Measurements from ENCODE around the gene PSMC5. TPM values are rescaled to one million over a fixed set of nuclear protein-coding genes. Genes with fewer than 3 reads are reported as not detected.

PSMC5 gene
- total RNA-seq, 1 donor from 2014 or later = 116 TPM

DNA sequence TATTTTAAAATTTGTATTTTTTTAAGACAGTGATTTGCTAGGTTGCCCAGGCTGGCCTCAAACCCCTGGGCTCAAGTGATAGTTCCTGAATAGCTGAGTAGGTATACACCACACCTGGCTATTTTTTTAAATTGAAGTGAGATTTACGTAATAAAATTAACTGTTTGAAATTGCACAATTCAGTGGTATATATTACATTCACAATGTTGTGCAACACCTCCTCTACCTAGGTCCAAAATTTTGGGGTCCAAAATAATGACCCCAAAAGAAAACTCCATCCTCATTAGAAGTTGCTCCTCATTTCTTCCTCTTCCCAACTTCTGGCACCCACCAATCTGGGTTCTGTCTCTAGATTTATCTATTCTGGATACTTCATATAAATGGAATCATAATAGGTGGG is 18.3 kb downstream of the PSMC5 start:
- no peak for DNase-seq (ENCODE audit: low read depth)
- H3K27me3 ChIP-seq (ENCODE audit: insufficient read depth, low read length) = no peaks in the 10 kb centered on the region
- no peak overlapping the region for H3K27ac ChIP-seq (ENCODE audit: low read depth, low read length)
- no peaks in the 10 kb centered on the region for H3K36me3 ChIP-seq (ENCODE audit: insufficient read depth, low read length)
- H3K36me3 Mint-ChIP-seq (ENCODE audit: low read depth, unreplicated experiment) = no peaks in the 10 kb centered on the region
- TF ChIP-seq EZH2 (IDR thresholded peaks at IDR 0.05; ENCODE audit: insufficient read depth, low read length) = no peak
- TF ChIP-seq, protein P1, sequence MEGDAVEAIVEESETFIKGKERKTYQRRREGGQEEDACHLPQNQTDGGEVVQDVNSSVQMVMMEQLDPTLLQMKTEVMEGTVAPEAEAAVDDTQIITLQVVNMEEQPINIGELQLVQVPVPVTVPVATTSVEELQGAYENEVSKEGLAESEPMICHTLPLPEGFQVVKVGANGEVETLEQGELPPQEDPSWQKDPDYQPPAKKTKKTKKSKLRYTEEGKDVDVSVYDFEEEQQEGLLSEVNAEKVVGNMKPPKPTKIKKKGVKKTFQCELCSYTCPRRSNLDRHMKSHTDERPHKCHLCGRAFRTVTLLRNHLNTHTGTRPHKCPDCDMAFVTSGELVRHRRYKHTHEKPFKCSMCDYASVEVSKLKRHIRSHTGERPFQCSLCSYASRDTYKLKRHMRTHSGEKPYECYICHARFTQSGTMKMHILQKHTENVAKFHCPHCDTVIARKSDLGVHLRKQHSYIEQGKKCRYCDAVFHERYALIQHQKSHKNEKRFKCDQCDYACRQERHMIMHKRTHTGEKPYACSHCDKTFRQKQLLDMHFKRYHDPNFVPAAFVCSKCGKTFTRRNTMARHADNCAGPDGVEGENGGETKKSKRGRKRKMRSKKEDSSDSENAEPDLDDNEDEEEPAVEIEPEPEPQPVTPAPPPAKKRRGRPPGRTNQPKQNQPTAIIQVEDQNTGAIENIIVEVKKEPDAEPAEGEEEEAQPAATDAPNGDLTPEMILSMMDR (IDR thresholded peaks at IDR 0.05; ENCODE audit: insufficient read depth, low read depth, low read length) = no peak
- peaks cover 12% of the 10 kb centered on the region for H3K9me3 Mint-ChIP-seq (ENCODE audit: unreplicated experiment)
- peaks cover 17% of the 10 kb centered on the region for H4K20me1 ChIP-seq (ENCODE audit: insufficient read depth, low read length)
- no peak overlapping the region for H2AFZ ChIP-seq (ENCODE audit: low read depth, low read length)
- no peak overlapping the region for H3K9ac ChIP-seq (ENCODE audit: low read length)
- H3K27me3 Mint-ChIP-seq (ENCODE audit: low read depth, unreplicated experiment) = peaks cover 3% of the 10 kb centered on the region
- FAIRE-seq = no peak
- H3K4me3 Mint-ChIP-seq (ENCODE audit: unreplicated experiment) = no peak overlapping the region
- peaks cover 4% of the 10 kb centered on the region for H3K4me1 Mint-ChIP-seq (ENCODE audit: low read depth, unreplicated experiment)
- peaks cover 18% of the 10 kb centered on the region for H3K79me2 ChIP-seq (ENCODE audit: insufficient read depth, low read length)
- no peak overlapping the region for H3K4me3 ChIP-seq (ENCODE audit: insufficient read depth, low read depth, low read length)
- peaks cover 16% of the 10 kb centered on the region for H3K4me1 ChIP-seq (ENCODE audit: insufficient read depth, low read length)
- H3K27ac Mint-ChIP-seq (ENCODE audit: unreplicated experiment) = no peak overlapping the region
- H3K4me2 ChIP-seq (ENCODE audit: low read length) = no peak overlapping the region
- no peaks in the 10 kb centered on the region for H3K9me3 ChIP-seq (ENCODE audit: insufficient read depth, low read depth, low read length)

DNA sequence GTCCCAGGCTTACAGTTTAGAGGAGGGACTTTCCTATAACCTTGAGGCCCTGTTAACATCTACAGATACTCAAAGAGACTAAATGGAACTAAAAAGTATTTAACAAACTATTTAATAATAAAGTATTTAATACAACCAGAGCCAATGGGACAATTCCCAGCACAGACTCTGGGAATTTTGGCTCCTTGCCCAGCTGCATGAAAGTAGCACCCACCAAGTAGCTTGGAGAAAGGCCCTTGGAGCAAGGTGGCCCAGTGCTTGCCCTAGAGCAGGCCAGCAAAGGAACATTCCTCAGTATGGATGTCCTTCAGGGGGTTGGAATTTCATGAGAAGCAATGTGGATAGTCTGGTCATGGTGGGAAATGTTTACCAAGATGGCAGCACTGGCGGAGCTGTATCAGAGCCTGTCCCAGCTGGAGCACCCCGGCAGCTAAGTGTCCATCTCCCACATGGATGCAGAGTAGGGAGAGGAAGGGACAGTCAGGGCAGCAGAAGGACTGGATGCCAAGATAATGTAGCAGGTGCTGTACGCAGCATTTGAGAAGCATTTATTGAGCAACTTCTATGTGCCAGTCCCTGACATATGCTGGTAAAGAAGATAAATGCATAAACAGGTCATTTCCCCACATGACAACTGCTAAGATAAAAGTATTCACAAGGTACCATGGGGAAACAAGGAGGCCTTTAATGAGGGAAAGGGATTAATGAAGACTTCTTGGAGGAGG is 20.5 kb downstream of the PSMC5 start:
- H3K79me2 ChIP-seq (ENCODE audit: insufficient read depth, low read length) = no peaks in the 10 kb centered on the region
- Mint-ChIP-seq H3K4me1 (ENCODE audit: low read depth, unreplicated experiment) (no peaks in the 10 kb centered on the region), H3K4me3 (ENCODE audit: unreplicated experiment) (no peak overlapping the region), H3K36me3 (ENCODE audit: low read depth, unreplicated experiment) (no peaks in the 10 kb centered on the region), H3K27me3 (ENCODE audit: low read depth, unreplicated experiment) (peaks cover 7% of the 10 kb centered on the region), H3K27ac (ENCODE audit: unreplicated experiment) (peak overlapping the region; percentile 12), H3K9me3 (ENCODE audit: unreplicated experiment) (peaks cover 12% of the 10 kb centered on the region)
- peaks cover 4% of the 10 kb centered on the region for H3K27me3 ChIP-seq (ENCODE audit: insufficient read depth, low read length)
- no peak overlapping the region for H3K27ac ChIP-seq (ENCODE audit: low read depth, low read length)
- no peak overlapping the region for H3K9ac ChIP-seq (ENCODE audit: low read length)
- H3K9me3 ChIP-seq (ENCODE audit: insufficient read depth, low read depth, low read length) = no peaks in the 10 kb centered on the region
- TF ChIP-seq, protein P1 (IDR thresholded peaks at IDR 0.05; ENCODE audit: insufficient read depth, low read depth, low read length) = no peak
- TF ChIP-seq EZH2 (IDR thresholded peaks at IDR 0.05; ENCODE audit: insufficient read depth, low read length) = no peak
- H3K36me3 ChIP-seq (ENCODE audit: insufficient read depth, low read length) = no peaks in the 10 kb centered on the region
- no peak overlapping the region for H2AFZ ChIP-seq (ENCODE audit: low read depth, low read length)
- peaks cover 3% of the 10 kb centered on the region for H3K4me1 ChIP-seq (ENCODE audit: insufficient read depth, low read length)
- H4K20me1 ChIP-seq (ENCODE audit: insufficient read depth, low read length) = no peaks in the 10 kb centered on the region
- H3K4me2 ChIP-seq (ENCODE audit: low read length) = no peak overlapping the region
- H3K4me3 ChIP-seq (ENCODE audit: insufficient read depth, low read depth, low read length) = no peak overlapping the region
- DNase-seq (ENCODE audit: low read depth) = no peak
- FAIRE-seq = no peak
